Activated T-cell treated with anti-CD3 and anti-CD28 coated beads for 1 hour (primary cell): ENCODE data around the gene RNLS.
A peak's percentile ranks its signal among the peaks of the same experiment; 100 is the strongest.

ENCODE experiments used
- DNase-seq: peaks from one replicate; pipeline ENCODE4 v3.0.0-alpha.2; 2020; ENCODE audit warnings: low read depth

Gene RNLS

DNA sequence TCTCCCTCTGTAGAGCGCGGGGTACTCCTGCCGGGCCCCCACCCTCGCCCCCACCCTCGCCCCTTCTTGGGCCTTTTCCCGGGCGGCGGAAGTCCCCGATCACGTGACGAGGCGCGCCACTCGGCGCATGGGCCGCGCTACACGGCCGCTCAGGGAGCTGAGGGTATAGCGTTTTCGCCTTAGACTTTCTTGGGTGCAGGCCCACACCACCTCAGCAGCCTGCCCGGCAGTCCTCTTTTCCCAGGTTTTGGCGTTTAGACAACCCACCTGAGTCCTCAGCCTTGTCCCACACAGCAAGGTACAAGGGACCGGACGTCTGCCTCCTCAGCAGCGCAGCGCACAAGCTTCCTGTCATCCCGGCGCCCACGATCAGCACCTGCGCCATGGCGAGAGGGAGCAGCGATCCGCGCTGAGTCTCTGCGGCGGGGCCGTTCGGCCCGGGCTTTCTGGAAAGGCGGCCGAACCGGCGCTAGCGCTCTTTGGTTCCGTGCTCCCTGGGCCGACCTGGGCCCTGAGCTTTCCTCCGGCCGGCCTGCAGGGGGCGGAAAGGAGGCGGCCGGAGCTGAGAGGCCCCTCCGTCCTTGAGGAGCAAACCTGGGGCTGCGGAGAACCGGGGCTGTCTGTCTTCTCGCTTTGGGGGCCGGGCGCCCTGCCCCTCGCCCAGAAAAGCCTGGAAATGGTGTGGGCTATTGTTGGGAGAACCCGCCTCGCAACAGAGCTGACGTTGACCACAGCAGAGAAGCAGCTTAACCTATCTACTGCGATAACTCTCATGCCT is at the start of gene RNLS:
Gene RNLS (minus strand): TSS at position 513 of the 778 bp plus-strand sequence.
- peak; percentile 48 for DNase-seq

- DNase-seq: no peak
Measured at GRCh38 chr10:88624840-88625239, 41.7 kb upstream of the RNLS start.

DNA sequence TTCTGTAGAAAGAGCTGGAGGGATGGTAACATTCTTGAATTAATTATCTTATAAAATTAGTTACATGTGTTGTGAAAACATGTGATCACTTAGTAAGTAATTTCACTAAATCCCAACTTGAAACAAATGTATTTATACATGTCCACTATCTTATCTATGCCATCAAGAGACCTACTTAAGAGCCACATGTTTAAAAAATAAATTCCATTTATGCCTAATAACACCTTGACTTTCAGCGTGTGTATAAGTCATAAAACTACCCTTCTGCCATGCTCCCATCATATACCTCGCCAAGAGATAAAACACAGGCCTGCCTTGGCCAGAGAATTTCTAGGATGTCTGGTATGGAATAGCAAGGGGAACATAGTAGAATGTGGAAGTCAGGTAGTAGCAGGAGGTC is 40.7 kb upstream of the RNLS start:
- DNase-seq: no peak

DNA sequence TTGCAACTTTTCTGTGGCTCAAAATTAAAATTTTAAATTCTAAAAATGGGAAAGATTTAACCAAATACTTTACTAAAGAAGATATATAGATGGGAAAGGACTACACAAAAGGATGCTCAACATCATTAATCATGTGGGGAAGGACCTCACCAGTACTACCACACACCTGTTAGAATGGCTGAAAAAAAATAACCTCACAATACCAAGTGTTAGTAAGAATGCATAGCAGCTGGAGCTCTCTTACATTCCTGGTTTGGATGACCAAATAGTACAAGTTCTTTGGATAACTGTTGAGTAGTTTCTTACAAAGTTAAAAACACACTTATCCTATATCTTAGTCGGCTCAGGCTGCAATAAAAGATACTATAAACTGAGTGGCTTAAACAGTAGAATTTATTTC is 37.3 kb upstream of the RNLS start:
- DNase-seq: no peak

DNA sequence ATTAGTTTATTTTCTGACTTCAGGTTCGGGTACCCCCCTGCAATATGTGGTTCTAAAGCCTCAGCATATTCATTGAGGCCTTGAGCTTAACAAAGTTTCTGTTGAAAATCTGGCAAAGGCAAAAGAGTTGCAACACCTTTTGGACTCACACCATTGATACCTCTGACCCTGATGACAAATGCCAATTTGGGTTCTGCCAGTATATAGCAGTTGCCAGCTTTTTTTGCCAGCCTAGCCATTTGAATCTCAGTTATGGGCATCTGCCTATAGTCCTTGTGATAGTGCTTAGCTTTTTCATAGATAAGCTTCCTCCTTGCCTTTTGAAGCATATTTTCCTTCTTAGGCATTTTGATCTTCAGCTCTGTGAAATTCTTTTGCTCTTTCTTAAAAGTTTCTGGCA is 35.4 kb upstream of the RNLS start:
- DNase-seq: no peak

DNA sequence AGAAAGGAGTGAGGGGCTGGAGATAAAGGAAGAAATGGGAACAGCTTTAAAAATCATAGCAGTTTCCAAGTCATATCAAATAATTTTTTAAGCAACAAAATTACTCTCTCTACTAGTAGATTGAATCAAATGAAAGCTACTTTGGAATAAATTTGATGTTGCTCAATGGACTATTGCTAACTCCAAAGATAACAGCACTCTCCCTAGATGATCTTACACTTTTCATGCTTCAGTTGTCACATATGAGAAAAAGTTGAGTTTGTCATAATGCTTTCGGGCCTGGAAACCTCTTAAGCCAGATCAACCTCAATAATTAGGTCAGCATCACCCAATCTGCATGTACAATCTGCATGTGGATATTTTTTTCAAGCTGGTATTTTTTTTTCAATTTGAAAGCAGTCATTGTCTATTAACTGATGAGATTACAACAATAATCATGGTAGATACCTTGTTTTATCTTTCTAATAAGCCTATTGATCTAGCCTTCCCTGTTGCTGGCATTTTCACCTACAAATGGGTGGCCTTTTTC is 34.7 kb upstream of the RNLS start:
- DNase-seq: no peak

GRCh38 chr10:88616250-88616977 is 33.3 kb upstream of the RNLS start:
- DNase-seq: no peak

DNA sequence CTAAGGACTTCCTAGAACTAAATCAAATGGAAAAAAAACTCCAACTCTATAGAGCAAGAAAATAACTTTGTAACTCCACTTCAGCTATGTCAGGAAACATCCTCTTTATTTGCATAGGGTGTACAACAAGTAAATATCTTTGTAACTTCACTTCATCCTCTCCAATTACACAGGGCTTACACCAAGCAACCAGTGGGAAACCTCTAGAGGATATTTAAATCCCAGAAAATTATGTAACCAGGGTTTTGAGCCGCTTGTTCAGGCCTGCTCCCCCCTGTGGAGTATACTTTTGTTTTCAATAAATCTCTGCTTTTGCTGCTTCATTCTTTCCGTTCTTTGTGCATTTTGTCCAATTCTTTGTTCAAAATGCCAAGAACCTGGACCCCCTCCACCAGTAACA is 25.7 kb upstream of the RNLS start:
- no peak for DNase-seq

GRCh38 chr10:88608052-88608732 is 25.1 kb upstream of the RNLS start:
- DNase-seq: no peak

GRCh38 chr10:88598055-88598454 is 14.9 kb upstream of the RNLS start:
- no peak for DNase-seq

DNA sequence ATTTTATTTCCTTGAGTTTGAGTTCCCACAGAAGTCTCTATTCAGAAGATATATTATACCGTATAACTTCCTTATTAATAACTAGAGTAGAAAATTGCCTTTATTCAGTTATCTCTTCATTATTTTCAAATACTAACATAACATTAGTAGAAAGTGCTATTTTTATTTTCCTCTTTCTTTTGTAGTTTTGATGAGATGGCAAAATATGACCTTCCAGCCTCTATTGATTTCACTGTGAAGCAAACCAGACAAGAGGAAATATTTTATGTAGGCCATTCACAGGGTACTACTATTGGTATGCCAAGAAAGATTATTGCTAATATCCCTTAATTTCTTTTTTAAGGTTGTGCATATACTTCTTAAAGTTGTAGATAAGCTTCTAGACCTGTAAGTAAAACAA is 11.4 kb upstream of the RNLS start:
- DNase-seq: no peak

- DNase-seq: no peak
Measured at GRCh38 chr10:88592906-88593305, 9.8 kb upstream of the RNLS start.

- DNase-seq: no peak
Measured at GRCh38 chr10:88592381-88592780, 9.3 kb upstream of the RNLS start.

GRCh38 chr10:88586462-88586861 is 3.3 kb upstream of the RNLS start, which contains the start of gene LIPJ:
Gene LIPJ (plus strand): TSS chr10:88586762. CDS start chr10:88590688, 3,926 bp downstream.
- DNase-seq: no peak

DNA sequence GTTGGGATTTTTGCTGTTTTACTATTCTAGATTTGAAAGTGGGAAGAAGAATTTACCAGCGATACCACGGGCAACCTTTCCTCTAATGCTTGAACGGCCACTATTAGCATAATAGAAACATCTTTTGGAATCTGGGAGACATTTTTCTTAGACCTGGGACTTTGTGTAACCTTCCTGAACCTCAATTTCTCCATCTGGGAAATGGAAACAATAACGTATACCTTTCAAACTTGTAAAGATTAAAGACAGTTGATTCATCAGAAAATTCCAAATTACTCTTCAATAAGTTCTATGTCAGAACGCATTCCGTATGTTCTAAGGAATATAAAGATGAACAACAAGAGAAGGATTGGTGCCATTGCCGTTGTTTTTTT is 453 bp upstream of the RNLS start:
- DNase-seq: no peak

DNA sequence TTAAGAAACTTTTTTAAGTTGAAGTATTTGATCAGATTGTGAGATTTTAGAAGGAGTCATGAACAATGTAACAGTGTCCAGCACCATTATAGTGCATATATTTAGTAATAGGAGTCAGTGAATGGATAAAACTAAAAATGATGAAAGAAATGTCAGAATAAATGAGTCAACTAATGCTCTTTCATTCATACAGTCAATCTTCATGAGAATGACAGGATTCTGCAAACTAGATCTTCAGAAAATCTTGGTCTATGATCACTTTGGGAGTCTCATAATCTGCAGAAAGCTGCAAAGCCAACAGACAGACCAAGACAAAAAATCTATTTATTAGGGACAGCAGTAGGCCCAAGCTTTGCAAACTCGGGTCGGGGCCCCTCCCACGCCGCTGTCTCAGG is 710 bp downstream of the RNLS start:
- DNase-seq: no peak

GRCh38 chr10:88565072-88565471 is 18.0 kb downstream of the RNLS start:
- DNase-seq: no peak

DNA sequence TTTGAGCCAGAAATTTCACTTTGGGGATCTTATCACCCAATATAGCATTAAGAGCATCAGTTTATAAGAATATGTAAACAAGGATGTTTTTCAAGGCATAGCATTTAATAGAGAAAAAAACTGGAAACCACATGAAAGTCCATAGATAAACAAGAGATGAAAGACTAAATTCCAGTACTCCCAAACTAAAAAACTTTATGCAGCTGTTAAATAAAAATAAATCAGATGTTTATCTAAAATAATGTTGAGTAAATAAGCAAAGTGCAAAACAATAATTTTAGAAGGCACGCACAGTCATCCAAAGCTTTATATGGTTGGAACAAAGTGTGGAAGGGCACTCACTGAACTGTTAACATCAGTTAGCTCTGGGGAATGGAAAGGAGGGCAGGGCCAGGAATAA is 21.0 kb downstream of the RNLS start:
- DNase-seq: no peak

DNA sequence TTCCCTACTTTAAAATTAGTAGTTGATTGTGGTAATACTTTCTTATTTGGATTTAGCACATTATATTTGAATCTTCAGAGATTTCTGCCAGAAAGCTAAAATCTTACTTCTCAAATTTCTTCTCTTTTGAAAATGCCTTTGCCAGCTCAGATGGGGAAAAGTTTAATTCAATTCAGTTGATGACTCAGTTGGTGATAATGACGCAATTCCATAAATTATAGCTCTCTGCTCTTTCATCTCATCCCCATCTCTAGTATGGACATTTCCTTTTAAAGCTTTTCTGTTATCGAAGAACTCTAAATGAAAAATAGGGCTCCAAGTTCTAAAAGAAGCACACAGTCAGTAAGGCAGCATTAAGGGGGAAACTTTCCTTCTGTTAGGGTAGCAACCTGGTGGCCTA is 25.5 kb downstream of the RNLS start:
- DNase-seq: no peak

GRCh38 chr10:88557256-88557655 is 25.9 kb downstream of the RNLS start:
- DNase-seq: no peak

GRCh38 chr10:88555190-88555908 is 27.8 kb downstream of the RNLS start:
- no peak for DNase-seq

DNA sequence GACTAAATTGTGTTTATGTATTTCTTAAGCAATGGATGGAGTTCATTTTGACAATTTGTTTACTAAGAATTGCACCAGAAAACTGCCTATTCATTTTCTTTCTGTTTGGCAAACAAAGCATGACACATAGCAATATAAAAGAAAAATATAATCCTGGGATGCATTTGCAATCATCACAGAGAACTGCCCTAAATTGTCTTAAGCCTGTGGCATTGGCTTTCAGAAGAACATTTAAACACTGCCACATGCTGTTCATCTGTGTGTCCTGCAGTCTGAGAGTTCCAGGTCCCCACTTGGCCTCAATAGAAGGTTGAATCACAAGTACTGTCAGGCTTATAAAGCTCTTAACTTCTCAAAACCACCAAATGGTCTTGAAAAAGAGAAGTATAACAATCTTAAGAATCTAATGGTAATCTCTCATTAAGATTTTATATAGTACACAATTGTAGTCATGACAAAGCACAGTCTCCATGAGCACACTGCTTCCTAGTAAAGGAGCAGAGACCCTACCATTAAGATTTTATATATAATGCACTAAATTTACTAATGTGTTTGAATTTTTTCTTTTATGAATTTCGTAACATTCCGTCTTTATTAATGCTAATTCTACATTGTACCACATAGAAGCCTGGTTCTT is 29.9 kb downstream of the RNLS start:
- DNase-seq: peak; percentile 14
